ENCODE results near the gene IFT81. TPM values are rescaled to one million over a fixed set of nuclear protein-coding genes. Genes with fewer than 3 reads are reported as not detected.
A peak's percentile ranks its signal among the peaks of the same experiment; 100 is the strongest.

IFT81 gene
- total and polyA plus RNA-seq, 2 of the 13 experiments (the other 11 are each of a cell fraction or from before 2014, with no cell fraction given): 4.2 to 13.0 TPM

DNA sequence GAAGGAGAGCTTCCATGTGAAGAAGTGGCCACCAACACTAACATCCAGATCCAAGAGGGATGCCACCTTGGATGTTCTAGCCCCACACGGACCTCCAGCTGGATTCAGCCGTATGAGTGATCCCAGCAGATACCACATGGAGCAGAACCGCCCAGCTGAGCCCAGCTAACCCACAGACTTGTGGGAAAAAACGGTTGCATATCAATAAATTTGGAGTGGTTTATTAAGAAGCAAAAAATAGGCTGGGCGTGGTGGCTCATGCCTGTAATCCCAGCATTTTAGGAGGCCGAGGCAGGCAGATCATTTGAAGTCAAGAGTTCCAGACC is 11.9 kb upstream of the IFT81 start:
- no peak for ATAC-seq
- Histone ChIP-seq H2AFZ (ENCODE audit: low read length) (no peak overlapping the region), H4K20me1 (ENCODE audit: insufficient read depth, low read length) (no peaks in the 10 kb centered on the region), H3K27me3 (ENCODE audit: control insufficient read depth in 1 of 2, insufficient read depth in 2 of 2, low read length in 2 of 2) (no peaks in the 10 kb centered on the region), H3K4me3 (replicated peaks in 1 of 3; ENCODE audit: insufficient read depth in 1 of 3, low read depth in 2 of 3, low read length in 3 of 3) (peak overlapping the region in 1 of 3 experiments; percentile 25; a peak in 1 of 6 replicates), H3K27ac (ENCODE audit: extremely low read length, insufficient read depth, low read length) (peak overlapping the region; percentile 99), H3K36me3 (replicated peaks in 1 of 2; ENCODE audit: control insufficient read depth in 1 of 2, insufficient read depth in 2 of 2, low read length in 2 of 2) (no peaks in the 10 kb centered on the region), H3K4me1 (ENCODE audit: insufficient read depth, low read length) (peaks cover 98% of the 10 kb centered on the region), H3K9me3 (ENCODE audit: low read length) (no peaks in the 10 kb centered on the region), H3K79me2 (ENCODE audit: insufficient read depth, low read length) (no peaks in the 10 kb centered on the region), H3K9ac (ENCODE audit: insufficient read depth, low read depth, low read length) (peak overlapping the region; percentile 75), H3K4me2 (ENCODE audit: low read depth, low read length) (peak overlapping the region; percentile 67)
- in situ Hi-C loops (cut with HindIII; ENCODE audit: extremely low pct_ligation_motif_present, low pct_unique_long_range_greater_than_20kb) (loop anchor here (25.0 kb wide), 2 partner anchors 325 to 475 kb away; partner anchors contain the start of gene PPTC7), intact Hi-C loops (cut with micrococcal nuclease; ENCODE audit: unreplicated experiment) (no loop called here)
- no peak for DNase-seq (ENCODE audit: low spot score)
- POLR2A ChIA-PET: interaction anchor here (0.6 to 2.6 kb wide), 7 partner anchors 8 to 509 kb away, joined by 3 to 26 read pairs (median 4); partner anchors contain the start of gene IFT81
- BruUV-seq (replicated peaks): TSS peak; percentile 33
- no peak for FAIRE-seq
- 91% methylated on average over 6 of the region's 6 CpGs for WGBS (ENCODE audit: low lambda C conversion rate)
- CTCF ChIA-PET (ENCODE audit: low intra/inter-chr PET ratio, low total read pairs): no interaction called here
- TF ChIP-seq, protein P1, sequence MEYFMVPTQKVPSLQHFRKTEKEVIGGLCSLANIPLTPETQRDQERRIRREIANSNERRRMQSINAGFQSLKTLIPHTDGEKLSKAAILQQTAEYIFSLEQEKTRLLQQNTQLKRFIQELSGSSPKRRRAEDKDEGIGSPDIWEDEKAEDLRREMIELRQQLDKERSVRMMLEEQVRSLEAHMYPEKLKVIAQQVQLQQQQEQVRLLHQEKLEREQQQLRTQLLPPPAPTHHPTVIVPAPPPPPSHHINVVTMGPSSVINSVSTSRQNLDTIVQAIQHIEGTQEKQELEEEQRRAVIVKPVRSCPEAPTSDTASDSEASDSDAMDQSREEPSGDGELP (IDR thresholded peaks at IDR 0.05; ENCODE audit: borderline replicate concordance, low read depth): no peak
- TF ChIP-seq, protein P2, sequence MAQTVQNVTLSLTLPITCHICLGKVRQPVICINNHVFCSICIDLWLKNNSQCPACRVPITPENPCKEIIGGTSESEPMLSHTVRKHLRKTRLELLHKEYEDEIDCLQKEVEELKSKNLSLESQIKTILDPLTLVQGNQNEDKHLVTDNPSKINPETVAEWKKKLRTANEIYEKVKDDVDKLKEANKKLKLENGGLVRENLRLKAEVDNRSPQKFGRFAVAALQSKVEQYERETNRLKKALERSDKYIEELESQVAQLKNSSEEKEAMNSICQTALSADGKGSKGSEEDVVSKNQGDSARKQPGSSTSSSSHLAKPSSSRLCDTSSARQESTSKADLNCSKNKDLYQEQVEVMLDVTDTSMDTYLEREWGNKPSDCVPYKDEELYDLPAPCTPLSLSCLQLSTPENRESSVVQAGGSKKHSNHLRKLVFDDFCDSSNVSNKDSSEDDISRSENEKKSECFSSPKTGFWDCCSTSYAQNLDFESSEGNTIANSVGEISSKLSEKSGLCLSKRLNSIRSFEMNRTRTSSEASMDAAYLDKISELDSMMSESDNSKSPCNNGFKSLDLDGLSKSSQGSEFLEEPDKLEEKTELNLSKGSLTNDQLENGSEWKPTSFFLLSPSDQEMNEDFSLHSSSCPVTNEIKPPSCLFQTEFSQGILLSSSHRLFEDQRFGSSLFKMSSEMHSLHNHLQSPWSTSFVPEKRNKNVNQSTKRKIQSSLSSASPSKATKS (CRISPR knock-in tag; IDR thresholded peaks at IDR 0.05): no peak
- TF ChIP-seq ZNF552 (CRISPR knock-in tag; IDR thresholded peaks at IDR 0.05; ENCODE audit: borderline replicate concordance) (no peak), KLF9 (CRISPR knock-in tag; IDR thresholded peaks at IDR 0.05; ENCODE audit: low read depth) (no peak), ZSCAN9 (CRISPR knock-in tag; IDR thresholded peaks at IDR 0.05; ENCODE audit: borderline replicate concordance) (no peak), ZNF501 (CRISPR knock-in tag; IDR thresholded peaks at IDR 0.05) (peak; percentile 57; the same call in 1 of the 2 replicates), ZBTB38 (CRISPR knock-in tag; IDR thresholded peaks at IDR 0.05) (peak; percentile 63; the same call in 1 of the 2 replicates), POLR2AphosphoS5 (IDR thresholded peaks at IDR 0.05; ENCODE audit: low read depth, low read length) (no peak), MIXL1 (CRISPR knock-in tag; IDR thresholded peaks at IDR 0.05) (no peak), ZNF530 (CRISPR knock-in tag; IDR thresholded peaks at IDR 0.05; ENCODE audit: low read depth) (no peak), CBX1 (IDR thresholded peaks at IDR 0.05; ENCODE audit: low read depth) (no peak), PHB2 (IDR thresholded peaks at IDR 0.05; ENCODE audit: partially characterized antibody) (no peak), ZNF331 (CRISPR knock-in tag; IDR thresholded peaks at IDR 0.05) (peak; percentile 100)
- TF ChIP-seq, protein P3, sequence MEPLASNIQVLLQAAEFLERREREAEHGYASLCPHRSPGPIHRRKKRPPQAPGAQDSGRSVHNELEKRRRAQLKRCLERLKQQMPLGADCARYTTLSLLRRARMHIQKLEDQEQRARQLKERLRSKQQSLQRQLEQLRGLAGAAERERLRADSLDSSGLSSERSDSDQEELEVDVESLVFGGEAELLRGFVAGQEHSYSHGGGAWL (CRISPR knock-in tag; IDR thresholded peaks at IDR 0.05): no peak
- TF ChIP-seq, protein P4, sequence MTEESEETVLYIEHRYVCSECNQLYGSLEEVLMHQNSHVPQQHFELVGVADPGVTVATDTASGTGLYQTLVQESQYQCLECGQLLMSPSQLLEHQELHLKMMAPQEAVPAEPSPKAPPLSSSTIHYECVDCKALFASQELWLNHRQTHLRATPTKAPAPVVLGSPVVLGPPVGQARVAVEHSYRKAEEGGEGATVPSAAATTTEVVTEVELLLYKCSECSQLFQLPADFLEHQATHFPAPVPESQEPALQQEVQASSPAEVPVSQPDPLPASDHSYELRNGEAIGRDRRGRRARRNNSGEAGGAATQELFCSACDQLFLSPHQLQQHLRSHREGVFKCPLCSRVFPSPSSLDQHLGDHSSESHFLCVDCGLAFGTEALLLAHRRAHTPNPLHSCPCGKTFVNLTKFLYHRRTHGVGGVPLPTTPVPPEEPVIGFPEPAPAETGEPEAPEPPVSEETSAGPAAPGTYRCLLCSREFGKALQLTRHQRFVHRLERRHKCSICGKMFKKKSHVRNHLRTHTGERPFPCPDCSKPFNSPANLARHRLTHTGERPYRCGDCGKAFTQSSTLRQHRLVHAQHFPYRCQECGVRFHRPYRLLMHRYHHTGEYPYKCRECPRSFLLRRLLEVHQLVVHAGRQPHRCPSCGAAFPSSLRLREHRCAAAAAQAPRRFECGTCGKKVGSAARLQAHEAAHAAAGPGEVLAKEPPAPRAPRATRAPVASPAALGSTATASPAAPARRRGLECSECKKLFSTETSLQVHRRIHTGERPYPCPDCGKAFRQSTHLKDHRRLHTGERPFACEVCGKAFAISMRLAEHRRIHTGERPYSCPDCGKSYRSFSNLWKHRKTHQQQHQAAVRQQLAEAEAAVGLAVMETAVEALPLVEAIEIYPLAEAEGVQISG (CRISPR knock-in tag; IDR thresholded peaks at IDR 0.05): no peak
- TF ChIP-seq, protein P5, sequence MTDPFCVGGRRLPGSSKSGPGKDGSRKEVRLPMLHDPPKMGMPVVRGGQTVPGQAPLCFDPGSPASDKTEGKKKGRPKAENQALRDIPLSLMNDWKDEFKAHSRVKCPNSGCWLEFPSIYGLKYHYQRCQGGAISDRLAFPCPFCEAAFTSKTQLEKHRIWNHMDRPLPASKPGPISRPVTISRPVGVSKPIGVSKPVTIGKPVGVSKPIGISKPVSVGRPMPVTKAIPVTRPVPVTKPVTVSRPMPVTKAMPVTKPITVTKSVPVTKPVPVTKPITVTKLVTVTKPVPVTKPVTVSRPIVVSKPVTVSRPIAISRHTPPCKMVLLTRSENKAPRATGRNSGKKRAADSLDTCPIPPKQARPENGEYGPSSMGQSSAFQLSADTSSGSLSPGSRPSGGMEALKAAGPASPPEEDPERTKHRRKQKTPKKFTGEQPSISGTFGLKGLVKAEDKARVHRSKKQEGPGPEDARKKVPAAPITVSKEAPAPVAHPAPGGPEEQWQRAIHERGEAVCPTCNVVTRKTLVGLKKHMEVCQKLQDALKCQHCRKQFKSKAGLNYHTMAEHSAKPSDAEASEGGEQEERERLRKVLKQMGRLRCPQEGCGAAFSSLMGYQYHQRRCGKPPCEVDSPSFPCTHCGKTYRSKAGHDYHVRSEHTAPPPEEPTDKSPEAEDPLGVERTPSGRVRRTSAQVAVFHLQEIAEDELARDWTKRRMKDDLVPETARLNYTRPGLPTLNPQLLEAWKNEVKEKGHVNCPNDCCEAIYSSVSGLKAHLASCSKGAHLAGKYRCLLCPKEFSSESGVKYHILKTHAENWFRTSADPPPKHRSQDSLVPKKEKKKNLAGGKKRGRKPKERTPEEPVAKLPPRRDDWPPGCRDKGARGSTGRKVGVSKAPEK (CRISPR knock-in tag; IDR thresholded peaks at IDR 0.05; ENCODE audit: borderline replicate concordance): no peak
- TF ChIP-seq, protein P6, sequence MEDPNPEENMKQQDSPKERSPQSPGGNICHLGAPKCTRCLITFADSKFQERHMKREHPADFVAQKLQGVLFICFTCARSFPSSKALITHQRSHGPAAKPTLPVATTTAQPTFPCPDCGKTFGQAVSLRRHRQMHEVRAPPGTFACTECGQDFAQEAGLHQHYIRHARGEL (CRISPR knock-in tag; IDR thresholded peaks at IDR 0.05): no peak

Data from HepG2 (cell line).